Esophagus muscularis mucosa (tissue), 4 donors: ENCODE data around the gene RRP9.

Source experiments
- CTCF ChIP-seq, 3 experiments: fragments of 200-600 bp in 2 of 3; fragments of 450-650 bp in 1 of 3; sonication (generic) in 2 of 3; IDR thresholded peaks; one replicate each; pipeline ENCODE4 v1.5.1; 2017 to 2019; ENCODE audit warnings: antibody characterized with exemption in 3 of 3, mild to moderate bottlenecking in 2 of 3, moderate library complexity in 1 of 3
- EP300 ChIP-seq: sonication (generic); formaldehyde crosslinking; IDR thresholded peaks from one replicate; pipeline ENCODE4 v1.6.1; 2017; ENCODE audit warnings: antibody characterized with exemption
- POLR2A ChIP-seq: fragments of 450-650 bp; IDR thresholded peaks from one replicate; pipeline ENCODE4 v1.6.1; 2017; ENCODE audit warnings: antibody characterized with exemption, moderate library complexity, mild to moderate bottlenecking, low read depth

DNA sequence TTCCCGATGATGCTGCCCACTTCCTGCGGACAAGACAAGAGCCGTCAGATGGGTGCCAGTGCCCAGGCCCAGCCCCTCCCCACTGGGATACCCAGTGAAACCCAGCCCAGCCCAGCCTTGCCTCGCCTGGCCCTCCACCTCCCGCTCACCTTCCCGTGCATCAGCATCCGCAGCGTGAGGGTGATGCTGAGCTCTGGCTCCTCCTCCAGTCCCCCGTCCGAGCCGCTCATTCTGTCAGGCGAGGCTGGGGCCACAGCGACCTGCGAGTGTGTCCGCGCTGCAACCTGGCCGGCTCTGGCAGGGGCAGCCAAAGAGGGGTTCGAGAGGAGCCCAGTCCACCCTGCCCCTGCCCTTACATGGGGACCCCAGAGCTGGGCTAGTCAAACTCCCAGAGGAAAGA, 19.3 kb upstream of the RRP9 start:
- TF ChIP-seq CTCF (IDR thresholded peaks at IDR 0.05), result no peak
- TF ChIP-seq EP300, result no peak
- TF ChIP-seq POLR2A, result no peak
